HUES6 (cell line): Measurements from ENCODE around the gene STARD7.

Experiments used
- H3K27ac ChIP-seq: 2 replicates; pipeline ENCODE4 v1.7.0; 2013; ENCODE audit warnings: low read depth, mild to moderate bottlenecking, low read length, inconsistent platforms
- H3K27me3 ChIP-seq: 2 replicates; pipeline ENCODE4 v1.6.1; 2013; ENCODE audit warnings: low read length; ENCODE audit not compliant: control insufficient read depth, insufficient read depth
- H3K36me3 ChIP-seq: 2 replicates; pipeline ENCODE4 v1.6.1; 2013; ENCODE audit warnings: low read length; ENCODE audit not compliant: control insufficient read depth, insufficient read depth
- H3K4me1 ChIP-seq: 2 replicates; pipeline ENCODE4 v1.6.1; 2013; ENCODE audit warnings: low read length; ENCODE audit not compliant: control insufficient read depth, insufficient read depth
- H3K4me3 ChIP-seq: 2 replicates; pipeline ENCODE4 v1.5.1; 2013; ENCODE audit warnings: low read depth, low read length
- H3K9ac ChIP-seq: one replicate; pipeline ENCODE4 v1.6.1; 2013; ENCODE audit warnings: mild to moderate bottlenecking, low read length
- H3K9me3 ChIP-seq: 2 replicates; pipeline ENCODE4 v1.6.1; 2013; ENCODE audit warnings: low read depth, low read length; ENCODE audit not compliant: control insufficient read depth, insufficient read depth

The STARD7 gene

GRCh38 chr2:96175951-96176350 is 32.7 kb downstream of the STARD7 start:
- Histone ChIP-seq H3K9ac (no peak overlapping the region), H3K4me3 (no peak overlapping the region), H3K9me3 (no peaks in the 10 kb centered on the region), H3K4me1 (no peaks in the 10 kb centered on the region), H3K27me3 (no peaks in the 10 kb centered on the region), H3K27ac (no peak overlapping the region), H3K36me3 (no peaks in the 10 kb centered on the region)

- Histone ChIP-seq H3K27me3 (no peaks in the 10 kb centered on the region), H3K4me3 (no peak overlapping the region), H3K27ac (no peak overlapping the region), H3K36me3 (no peaks in the 10 kb centered on the region), H3K9ac (no peak overlapping the region), H3K4me1 (no peaks in the 10 kb centered on the region), H3K9me3 (peaks cover 7% of the 10 kb centered on the region)
Observed at GRCh38 chr2:96174251-96175144, 34.1 kb downstream of the STARD7 start.

- Histone ChIP-seq H3K9ac (no peak overlapping the region), H3K27me3 (no peaks in the 10 kb centered on the region), H3K4me1 (no peaks in the 10 kb centered on the region), H3K27ac (no peak overlapping the region), H3K4me3 (no peak overlapping the region), H3K36me3 (no peaks in the 10 kb centered on the region), H3K9me3 (peaks cover 7% of the 10 kb centered on the region)
Observed at GRCh38 chr2:96171831-96172230, 36.8 kb downstream of the STARD7 start.

GRCh38 chr2:96170626-96171025 is 38.0 kb downstream of the STARD7 start:
- peaks cover 7% of the 10 kb centered on the region for H3K9me3 ChIP-seq
- H3K4me1 ChIP-seq: no peaks in the 10 kb centered on the region
- H3K36me3 ChIP-seq: no peaks in the 10 kb centered on the region
- H3K4me3 ChIP-seq: no peak overlapping the region
- H3K9ac ChIP-seq: no peak overlapping the region
- no peaks in the 10 kb centered on the region for H3K27me3 ChIP-seq
- H3K27ac ChIP-seq: no peak overlapping the region

GRCh38 chr2:96169868-96170507 is 38.6 kb downstream of the STARD7 start:
- Histone ChIP-seq H3K4me1 (no peaks in the 10 kb centered on the region), H3K27ac (no peak overlapping the region), H3K27me3 (no peaks in the 10 kb centered on the region), H3K36me3 (no peaks in the 10 kb centered on the region), H3K9me3 (peaks cover 7% of the 10 kb centered on the region), H3K9ac (no peak overlapping the region), H3K4me3 (no peak overlapping the region)

GRCh38 chr2:96167407-96168013 is 41.1 kb downstream of the STARD7 start:
- Histone ChIP-seq H3K4me3 (no peak overlapping the region), H3K9ac (no peak overlapping the region), H3K27ac (no peak overlapping the region), H3K9me3 (peaks cover 7% of the 10 kb centered on the region), H3K4me1 (no peaks in the 10 kb centered on the region; the same call in 1 of the 2 replicates), H3K36me3 (no peaks in the 10 kb centered on the region), H3K27me3 (no peaks in the 10 kb centered on the region)

GRCh38 chr2:96164459-96165184 is 44.0 kb downstream of the STARD7 start:
- H3K4me3 ChIP-seq: no peak overlapping the region
- H3K9ac ChIP-seq: no peak overlapping the region

GRCh38 chr2:96163768-96164429 is 44.7 kb downstream of the STARD7 start:
- no peaks in the 10 kb centered on the region; the same call in 1 of the 2 replicates for H3K4me1 ChIP-seq
- no peaks in the 10 kb centered on the region for H3K9me3 ChIP-seq
- no peaks in the 10 kb centered on the region for H3K36me3 ChIP-seq
- no peak overlapping the region for H3K9ac ChIP-seq
- H3K27ac ChIP-seq: no peak overlapping the region
- H3K4me3 ChIP-seq: no peak overlapping the region
- no peaks in the 10 kb centered on the region for H3K27me3 ChIP-seq

More at GRCh38 chr2:96164459-96165184, 44.0 kb downstream of the STARD7 start:
- H3K36me3 ChIP-seq: no peaks in the 10 kb centered on the region
- H3K27me3 ChIP-seq: no peaks in the 10 kb centered on the region
- H3K4me1 ChIP-seq: no peaks in the 10 kb centered on the region; the same call in 1 of the 2 replicates
- no peaks in the 10 kb centered on the region for H3K9me3 ChIP-seq
- no peak overlapping the region for H3K27ac ChIP-seq

GRCh38 chr2:96163415-96163767 is 45.2 kb downstream of the STARD7 start:
- Histone ChIP-seq H3K4me3 (no peak overlapping the region), H3K27ac (no peak overlapping the region), H3K36me3 (no peaks in the 10 kb centered on the region), H3K9ac (no peak overlapping the region), H3K27me3 (no peaks in the 10 kb centered on the region), H3K4me1 (no peaks in the 10 kb centered on the region; the same call in 1 of the 2 replicates), H3K9me3 (no peaks in the 10 kb centered on the region)

GRCh38 chr2:96161898-96162297 is 46.7 kb downstream of the STARD7 start:
- H3K9ac ChIP-seq: no peak overlapping the region

More at GRCh38 chr2:96161898-96162297, 46.7 kb downstream of the STARD7 start:
- Histone ChIP-seq H3K9me3 (no peaks in the 10 kb centered on the region), H3K36me3 (no peaks in the 10 kb centered on the region), H3K27me3 (no peaks in the 10 kb centered on the region), H3K4me1 (peaks cover 10% of the 10 kb centered on the region; the same call in 1 of the 2 replicates), H3K27ac (no peak overlapping the region), H3K4me3 (no peak overlapping the region)
